ENCODE results near the gene FOSL1.
A peak's percentile ranks its signal among the peaks of the same experiment; 100 is the strongest.

FOSL1 gene

DNA sequence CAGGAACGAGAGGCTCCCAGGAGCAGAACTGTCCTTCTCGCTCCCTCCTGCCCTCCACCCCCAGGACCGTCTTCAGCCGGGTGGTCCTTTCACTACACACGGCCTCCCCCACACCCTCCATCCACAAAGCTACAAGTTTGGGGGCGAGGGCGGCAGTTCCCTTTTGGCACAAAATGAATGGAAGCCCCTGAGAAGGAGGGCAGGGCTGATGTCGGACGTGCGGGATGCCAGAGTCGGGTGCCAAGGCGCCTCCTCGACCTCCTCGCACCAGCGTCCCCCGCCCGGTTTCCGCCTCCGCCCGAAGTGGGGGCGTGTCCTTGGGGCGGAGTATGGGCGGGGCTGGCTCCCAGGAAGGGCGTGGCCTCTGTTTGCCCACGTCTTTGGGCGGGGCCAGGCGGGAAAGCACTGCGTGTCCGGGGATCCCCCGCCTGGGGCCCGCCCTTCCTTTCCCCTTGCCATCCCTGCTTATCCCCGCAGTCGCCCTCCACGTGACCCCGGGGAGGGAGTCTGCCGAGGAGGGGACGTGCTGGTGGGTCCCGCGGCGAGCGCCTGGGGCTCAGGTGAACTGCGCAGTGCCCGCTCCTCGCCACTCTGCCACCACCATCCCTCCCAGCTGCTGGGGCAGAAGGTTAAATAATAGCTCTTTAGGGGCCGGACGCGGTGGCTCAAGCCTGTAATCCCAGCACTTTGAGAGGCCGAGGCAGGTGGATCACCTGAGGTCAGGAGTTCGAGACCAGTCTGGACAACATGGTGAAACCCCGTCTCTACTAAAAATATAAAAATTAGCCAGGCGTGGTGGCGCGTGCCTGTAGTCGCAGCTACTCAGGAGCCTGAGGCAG is 26.7 kb downstream of the FOSL1 start:
- peak; percentile 95 for DNase-seq

- DNase-seq, result no peak
Observed at GRCh38 chr11:65872586-65873317, 27.4 kb downstream of the FOSL1 start, which contains the start of gene EFEMP2. Gene EFEMP2 (minus strand): TSS chr11:65872800. CDS start chr11:65872354, 446 bp downstream.

- no peak for DNase-seq
Observed at GRCh38 chr11:65871811-65872548, 28.2 kb downstream of the FOSL1 start.

DNA sequence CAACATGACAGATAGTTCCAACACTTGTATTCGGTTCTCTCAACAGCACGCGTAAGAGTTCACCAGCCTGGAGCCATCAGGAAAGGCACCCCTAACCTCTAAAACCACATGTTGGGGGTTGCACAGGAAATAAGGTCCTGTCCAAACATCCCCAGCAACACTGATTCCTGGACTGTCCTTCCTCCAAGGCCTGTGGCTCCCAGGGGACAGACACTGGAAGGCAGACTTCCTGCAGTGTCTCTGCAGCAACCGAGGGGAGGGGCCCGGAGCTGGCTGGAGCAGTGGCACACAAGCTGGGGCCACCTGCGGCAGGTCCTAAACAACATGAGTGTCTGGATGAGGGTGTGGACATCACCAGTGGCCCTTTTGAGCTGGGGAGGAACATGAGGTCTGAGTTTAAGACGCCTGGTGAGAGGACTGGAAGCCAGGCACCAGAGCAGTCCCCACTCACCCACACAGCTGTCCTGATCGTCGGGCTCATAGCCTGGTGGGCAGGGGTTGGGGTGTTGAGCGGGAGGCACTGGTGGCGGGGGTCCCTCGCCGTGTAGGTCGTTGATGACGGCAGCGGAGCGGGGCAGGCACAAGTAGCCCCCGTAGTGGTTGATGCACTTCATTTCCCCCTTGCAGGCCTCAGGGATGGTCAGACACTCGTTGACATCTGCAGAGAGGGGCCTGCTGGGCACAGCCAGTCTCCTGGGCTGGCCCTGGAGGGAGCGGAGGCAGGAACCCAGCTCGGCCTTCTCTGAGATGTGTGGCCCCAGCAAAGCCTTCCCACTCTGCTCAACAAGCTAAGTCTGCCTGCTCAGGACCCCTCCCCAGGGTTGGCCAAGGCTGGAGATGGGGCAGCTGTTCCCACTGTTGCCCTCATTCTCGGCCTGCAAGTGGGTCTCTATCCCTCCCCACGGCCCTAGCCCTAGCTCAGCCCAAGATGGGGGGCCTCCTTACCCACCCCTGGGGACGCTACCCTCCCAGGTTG is 29.2 kb downstream of the FOSL1 start:
- DNase-seq, result no peak

DNA sequence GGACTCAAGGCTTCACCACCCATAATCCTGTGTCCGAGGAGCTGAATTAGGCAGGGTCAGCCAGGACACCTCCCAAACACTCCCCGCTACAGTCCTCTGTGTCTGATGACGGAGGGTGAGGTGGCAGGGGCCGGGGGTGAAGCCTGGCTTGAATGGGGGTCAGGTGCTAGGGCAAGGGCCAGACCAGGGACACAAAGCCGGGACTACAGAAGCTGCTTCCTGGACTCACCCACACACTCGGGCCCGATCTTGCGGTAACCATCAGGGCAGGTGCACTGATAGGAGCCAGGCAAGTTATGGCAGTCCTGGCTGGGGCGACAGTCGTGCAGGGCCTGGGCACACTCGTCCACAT is 29.9 kb downstream of the FOSL1 start:
- DNase-seq, result no peak

DNA sequence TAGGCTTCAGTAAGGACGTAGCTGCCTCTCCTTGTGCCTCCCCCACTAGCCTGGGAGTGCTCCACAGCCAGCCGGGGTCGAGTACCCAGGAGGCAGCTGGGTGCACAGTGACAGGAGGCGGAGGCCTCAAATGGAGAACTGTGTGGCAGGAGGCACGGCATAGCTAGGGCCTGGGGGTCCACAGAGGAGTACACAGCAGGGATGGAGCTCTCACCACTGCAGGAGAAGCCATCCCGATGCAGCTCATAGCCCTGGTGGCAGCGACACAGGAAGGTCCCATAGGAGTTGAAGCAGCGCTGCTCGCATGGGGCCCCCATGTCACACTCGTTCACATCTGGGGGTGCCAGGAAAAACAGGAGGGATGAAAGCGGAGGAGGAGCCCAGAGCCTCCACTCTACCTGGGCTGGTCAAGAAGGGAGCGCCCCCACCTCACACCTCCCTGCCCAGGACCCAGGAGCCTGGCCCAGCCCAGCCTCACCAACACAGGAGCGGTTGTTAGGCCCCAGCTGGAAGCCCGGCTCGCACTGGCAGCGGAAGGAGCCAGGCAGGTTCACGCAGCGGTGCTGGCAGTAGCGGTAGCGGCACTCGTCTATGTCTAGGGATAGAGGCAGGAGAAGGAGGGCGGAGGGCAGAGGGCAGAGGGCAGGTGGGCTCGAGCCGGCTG is 30.4 kb downstream of the FOSL1 start:
- no peak for DNase-seq

GRCh38 chr11:65868907-65869306 is 31.3 kb downstream of the FOSL1 start:
- no peak for DNase-seq

- DNase-seq, result no peak
Observed at GRCh38 chr11:65868076-65868667, 32.0 kb downstream of the FOSL1 start.

DNA sequence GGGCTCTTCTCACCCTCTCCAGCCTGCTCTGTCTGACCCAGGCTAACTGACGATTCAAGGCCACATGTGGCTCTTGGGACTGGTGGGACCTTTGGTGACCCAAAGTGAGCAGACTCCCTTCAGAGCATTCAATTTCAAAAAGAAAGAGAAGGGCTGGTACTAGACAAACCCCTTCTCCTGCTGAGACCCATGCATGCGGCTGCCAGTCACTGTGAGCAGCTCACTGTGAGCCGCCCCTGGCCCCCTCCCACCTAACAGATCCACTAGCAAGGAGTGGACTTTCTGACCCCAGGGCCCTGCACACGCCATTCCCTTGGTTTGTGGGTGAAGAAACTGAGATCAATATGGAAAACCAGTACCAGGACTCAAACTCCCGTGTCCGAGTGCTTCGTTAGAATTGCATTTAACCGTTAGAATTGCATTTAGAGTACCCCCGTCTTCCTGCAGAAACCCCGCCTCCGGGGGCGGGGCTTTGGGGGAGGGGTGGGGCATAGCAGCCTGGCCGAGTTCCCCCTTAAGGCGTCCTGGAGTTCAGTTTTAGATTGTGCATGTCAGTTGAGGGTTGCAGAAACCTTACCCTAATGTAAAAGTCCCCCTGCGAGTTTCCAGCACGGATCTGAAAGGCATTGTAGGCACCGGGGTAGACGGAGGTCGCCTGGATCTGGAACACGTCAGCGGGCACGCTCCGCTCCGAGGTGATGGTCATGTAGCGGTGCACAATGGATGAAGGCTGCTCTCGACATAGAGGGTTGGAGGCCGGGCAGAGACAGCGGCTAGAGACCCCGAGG is 32.7 kb downstream of the FOSL1 start:
- no peak for DNase-seq

DNA sequence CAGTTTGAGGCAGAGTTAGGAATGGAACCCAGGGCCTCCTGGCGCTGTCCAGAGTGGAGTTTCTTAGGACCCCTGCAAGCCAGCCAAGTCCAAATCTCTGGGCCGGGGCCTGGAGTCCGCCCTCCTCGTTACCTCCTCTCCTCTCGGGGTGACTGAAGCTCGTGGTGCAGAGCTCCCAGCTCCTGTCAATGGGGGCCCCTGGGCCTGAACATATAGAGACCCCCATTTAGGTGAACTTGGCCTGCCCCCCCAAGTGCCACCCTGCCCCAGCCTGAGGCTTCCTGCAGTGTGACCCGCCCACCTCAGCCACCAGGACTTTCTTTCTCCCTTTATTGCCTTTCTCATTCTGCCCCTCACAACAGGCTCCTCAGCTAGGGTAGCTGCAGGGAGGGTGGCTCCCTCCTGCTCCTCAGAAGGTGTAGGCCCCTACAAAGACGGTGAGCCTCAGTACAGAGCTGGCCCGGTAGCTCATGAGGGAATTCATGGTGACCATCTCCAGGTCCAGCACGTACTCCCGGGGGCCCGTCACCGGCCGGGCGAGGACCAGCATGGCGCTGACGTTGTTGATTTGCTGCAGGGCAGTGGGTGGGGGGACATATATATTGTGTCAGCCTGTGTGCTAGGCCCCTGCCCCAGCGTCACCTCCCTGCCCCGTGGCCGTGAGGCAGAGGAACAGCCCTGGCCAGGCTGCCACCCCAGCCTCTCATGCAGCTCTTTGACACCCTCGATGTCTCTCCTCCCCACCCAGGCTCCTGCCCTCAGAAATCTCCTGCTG is 33.5 kb downstream of the FOSL1 start:
- no peak for DNase-seq

DNA sequence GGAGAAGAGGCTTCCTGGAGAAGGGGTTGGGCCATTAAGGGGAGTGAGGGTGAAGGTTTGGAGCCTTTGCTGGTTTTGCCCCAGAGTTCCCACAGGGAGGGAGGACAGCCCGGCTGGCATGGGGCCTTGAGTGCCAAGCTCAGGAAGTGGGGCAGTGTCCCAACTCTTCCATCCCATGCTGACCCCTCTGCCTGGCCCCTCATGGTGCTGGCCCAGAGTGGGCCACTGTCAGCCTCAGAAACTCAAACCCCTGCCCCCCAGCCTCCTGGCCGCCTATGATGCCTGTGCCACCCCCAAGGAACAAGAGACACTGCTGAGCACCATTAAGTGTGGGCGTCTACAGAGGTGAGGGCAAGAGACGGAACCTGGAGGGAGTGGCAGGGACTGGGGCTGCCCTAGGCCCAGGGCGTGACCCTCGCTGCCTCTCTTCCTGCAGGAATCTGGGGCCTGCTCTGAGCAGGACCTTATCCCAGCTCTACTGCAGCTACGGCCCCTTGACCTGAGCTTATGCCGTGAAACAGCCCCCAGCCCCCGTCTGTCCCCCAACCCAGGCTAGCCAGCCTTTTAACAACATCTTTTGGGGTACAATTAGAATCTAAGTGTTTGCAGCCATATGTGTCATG is 34.5 kb downstream of the FOSL1 start:
- DNase-seq, result no peak

- DNase-seq, result no peak
Observed at GRCh38 chr11:65864706-65865471, 35.3 kb downstream of the FOSL1 start.

- no peak for DNase-seq
Observed at GRCh38 chr11:65863889-65864705, 36.1 kb downstream of the FOSL1 start.

DNA sequence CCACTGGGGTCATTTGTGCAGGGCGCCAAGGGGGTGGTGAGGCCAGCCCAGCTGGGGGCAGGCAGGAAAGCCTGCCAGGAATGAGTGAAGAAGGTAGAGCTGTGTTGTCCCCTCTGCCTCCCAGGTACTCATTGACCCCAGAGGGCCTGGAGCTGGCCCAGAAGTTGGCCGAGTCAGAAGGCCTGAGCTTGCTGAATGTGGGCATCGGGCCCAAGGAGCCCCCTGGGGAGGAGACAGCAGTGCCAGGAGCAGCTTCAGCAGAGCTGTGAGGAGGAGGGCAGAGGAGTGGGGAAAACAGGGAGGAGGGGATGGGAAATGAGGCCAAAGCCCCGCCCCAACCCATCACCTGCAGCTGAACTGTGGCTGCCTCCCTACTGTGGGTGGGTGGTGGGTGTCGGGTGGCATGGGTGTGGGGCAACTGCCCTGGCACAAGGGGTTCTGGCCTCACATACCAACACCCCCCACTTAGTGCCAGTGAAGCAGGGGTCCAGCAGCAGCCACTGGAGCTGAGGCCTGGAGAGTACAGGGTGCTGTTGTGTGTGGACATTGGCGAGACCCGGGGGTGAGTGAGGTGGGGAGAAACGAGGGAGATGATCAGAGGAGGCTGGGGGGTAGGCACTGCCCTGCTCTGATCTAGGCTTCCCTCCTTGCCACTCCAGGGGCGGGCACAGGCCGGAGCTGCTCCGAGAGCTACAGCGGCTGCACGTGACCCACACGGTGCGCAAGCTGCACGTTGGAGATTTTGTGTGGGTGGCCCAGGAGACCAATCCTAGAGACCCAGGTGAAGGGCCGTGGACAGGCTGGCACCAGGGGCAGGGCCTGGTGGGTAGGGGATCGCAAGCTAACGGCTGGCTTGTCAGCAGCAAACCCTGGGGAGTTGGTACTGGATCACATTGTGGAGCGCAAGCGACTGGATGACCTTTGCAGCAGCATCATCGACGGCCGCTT is 37.0 kb downstream of the FOSL1 start:
- DNase-seq, result no peak

- no peak for DNase-seq
Observed at GRCh38 chr11:65862191-65862735, 37.9 kb downstream of the FOSL1 start.
